SU-DHL-6 (cell line): ENCODE results near the gene ITPR1.

Experiments
- H2AFZ ChIP-seq: fragments of 200-600 bp; sonication (generic); 2 replicates; pipeline ENCODE4 v1.6.1; 2014; ENCODE audit warnings: low read depth, mild to moderate bottlenecking, moderate library complexity, mixed read lengths, antibody characterized with exemption, low read length; ENCODE audit not compliant: severe bottlenecking
- H3F3A ChIP-seq: fragments of 200-600 bp; shearing (Covaris generic); 2 replicates; pipeline ENCODE4 v1.6.0; 2016; ENCODE audit warnings: antibody characterized with exemption, mild to moderate bottlenecking; ENCODE audit not compliant: insufficient read depth
- H3K27ac ChIP-seq: fragments of 200-600 bp; sonication (generic); 2 replicates; pipeline ENCODE4 v1.5.1; 2016; ENCODE audit warnings: low read depth, mild to moderate bottlenecking, low read length, moderate library complexity, mixed read lengths
- H3K27me3 ChIP-seq: fragments of 200-600 bp; sonication (generic), shearing (Covaris generic); 2 replicates; pipeline ENCODE4 v1.6.0; 2014; ENCODE audit warnings: mild to moderate bottlenecking, low read length
- H3K36me3 ChIP-seq: fragments of 200-600 bp; sonication (generic); 2 replicates; pipeline ENCODE4 v1.6.1; 2014; ENCODE audit warnings: mild to moderate bottlenecking, low read length, mixed read lengths
- H3K4me2 ChIP-seq: fragments of 300-600, 200-600 bp; shearing (Covaris generic), sonication (generic); 2 replicates; pipeline ENCODE4 v1.6.0; 2014; ENCODE audit warnings: low read length, low read depth, mild to moderate bottlenecking; ENCODE audit not compliant: poor library complexity, severe bottlenecking
- H3K4me3 ChIP-seq: fragments of 200-600 bp; sonication (generic); 2 replicates; pipeline ENCODE4 v1.5.1; 2014; ENCODE audit warnings: antibody characterized with exemption, low read length, mild to moderate bottlenecking, mixed read lengths; ENCODE audit not compliant: insufficient read depth, poor library complexity, severe bottlenecking
- H3K79me2 ChIP-seq: fragments of 200-600 bp; sonication (generic); 2 replicates; pipeline ENCODE4 v1.6.1; 2014; ENCODE audit warnings: mild to moderate bottlenecking, low read length, moderate library complexity; ENCODE audit not compliant: insufficient read depth
- H3K9ac ChIP-seq: fragments of 200-600 bp; sonication (generic); 2 replicates; pipeline ENCODE4 v1.7.0; 2014; ENCODE audit warnings: mild to moderate bottlenecking, low read length
- H3K9me2 ChIP-seq: fragments of 200-600 bp; sonication (generic); replicated peaks from 2 replicates; pipeline ENCODE4 v1.6.1; 2014; ENCODE audit warnings: low read length; ENCODE audit not compliant: insufficient read depth
- H3K9me3 ChIP-seq: fragments of 200-600 bp; sonication (generic); 2 replicates; pipeline ENCODE4 v1.6.1; 2014; ENCODE audit warnings: low read length, mixed read lengths; ENCODE audit not compliant: insufficient read depth
- H4K20me1 ChIP-seq: fragments of 200-600 bp; sonication (generic); 2 replicates; pipeline ENCODE4 v1.6.1; 2014; ENCODE audit warnings: low read depth, mild to moderate bottlenecking, antibody characterized with exemption, low read length, moderate library complexity, mixed read lengths
- EZH2phosphoT487 ChIP-seq: fragments of 200-600 bp; sonication (generic), shearing (Covaris generic); conservative IDR thresholded peaks from 2 replicates; pipeline ENCODE4 v1.6.1; 2018; ENCODE audit warnings: mild to moderate bottlenecking, antibody characterized with exemption, low read length, moderate library complexity, mixed read lengths
- TF ChIP-seq, protein P1 (sequence below): fragments of 200-600 bp; sonication (generic); IDR thresholded peaks from one replicate; pipeline ENCODE4 v1.5.1; 2017; ENCODE audit warnings: antibody characterized with exemption, mild to moderate bottlenecking, low read length, moderate library complexity; ENCODE audit not compliant: insufficient read depth, poor library complexity, severe bottlenecking

The ITPR1 gene

DNA sequence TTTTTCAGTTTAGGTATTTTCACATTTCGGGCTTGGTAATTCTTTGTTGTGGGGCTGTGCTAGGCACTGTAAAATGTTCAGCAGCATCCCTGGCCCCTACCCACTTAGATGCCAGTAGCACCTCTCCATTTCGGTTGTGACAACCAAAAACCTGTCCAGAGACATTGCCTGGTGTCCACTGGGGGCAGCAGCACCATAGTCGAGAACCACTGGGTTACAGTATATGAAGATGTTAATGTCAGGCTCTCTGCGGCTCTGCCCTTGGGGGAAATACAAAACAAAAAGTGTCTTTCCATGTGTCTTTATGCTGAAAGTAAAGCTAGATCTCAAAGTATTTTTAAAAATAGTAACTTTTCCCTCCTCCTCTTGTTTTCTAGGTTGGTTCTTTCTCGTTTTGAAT, 177.2 kb downstream of the ITPR1 start:
- Histone ChIP-seq H3K4me3 (no peak overlapping the region), H3F3A (no peaks in the 10 kb centered on the region), H3K27ac (no peak overlapping the region), H3K79me2 (no peaks in the 10 kb centered on the region), H3K36me3 (no peaks in the 10 kb centered on the region), H3K9me3 (no peaks in the 10 kb centered on the region), H3K4me2 (no peak overlapping the region), H2AFZ (no peak overlapping the region), H3K9ac (no peak overlapping the region), H4K20me1 (no peaks in the 10 kb centered on the region), H3K27me3 (no peaks in the 10 kb centered on the region), H3K9me2 (no peaks in the 10 kb centered on the region)
- TF ChIP-seq EZH2phosphoT487, result no peak
- TF ChIP-seq, protein P1, sequence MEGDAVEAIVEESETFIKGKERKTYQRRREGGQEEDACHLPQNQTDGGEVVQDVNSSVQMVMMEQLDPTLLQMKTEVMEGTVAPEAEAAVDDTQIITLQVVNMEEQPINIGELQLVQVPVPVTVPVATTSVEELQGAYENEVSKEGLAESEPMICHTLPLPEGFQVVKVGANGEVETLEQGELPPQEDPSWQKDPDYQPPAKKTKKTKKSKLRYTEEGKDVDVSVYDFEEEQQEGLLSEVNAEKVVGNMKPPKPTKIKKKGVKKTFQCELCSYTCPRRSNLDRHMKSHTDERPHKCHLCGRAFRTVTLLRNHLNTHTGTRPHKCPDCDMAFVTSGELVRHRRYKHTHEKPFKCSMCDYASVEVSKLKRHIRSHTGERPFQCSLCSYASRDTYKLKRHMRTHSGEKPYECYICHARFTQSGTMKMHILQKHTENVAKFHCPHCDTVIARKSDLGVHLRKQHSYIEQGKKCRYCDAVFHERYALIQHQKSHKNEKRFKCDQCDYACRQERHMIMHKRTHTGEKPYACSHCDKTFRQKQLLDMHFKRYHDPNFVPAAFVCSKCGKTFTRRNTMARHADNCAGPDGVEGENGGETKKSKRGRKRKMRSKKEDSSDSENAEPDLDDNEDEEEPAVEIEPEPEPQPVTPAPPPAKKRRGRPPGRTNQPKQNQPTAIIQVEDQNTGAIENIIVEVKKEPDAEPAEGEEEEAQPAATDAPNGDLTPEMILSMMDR, result peak; percentile 12

DNA sequence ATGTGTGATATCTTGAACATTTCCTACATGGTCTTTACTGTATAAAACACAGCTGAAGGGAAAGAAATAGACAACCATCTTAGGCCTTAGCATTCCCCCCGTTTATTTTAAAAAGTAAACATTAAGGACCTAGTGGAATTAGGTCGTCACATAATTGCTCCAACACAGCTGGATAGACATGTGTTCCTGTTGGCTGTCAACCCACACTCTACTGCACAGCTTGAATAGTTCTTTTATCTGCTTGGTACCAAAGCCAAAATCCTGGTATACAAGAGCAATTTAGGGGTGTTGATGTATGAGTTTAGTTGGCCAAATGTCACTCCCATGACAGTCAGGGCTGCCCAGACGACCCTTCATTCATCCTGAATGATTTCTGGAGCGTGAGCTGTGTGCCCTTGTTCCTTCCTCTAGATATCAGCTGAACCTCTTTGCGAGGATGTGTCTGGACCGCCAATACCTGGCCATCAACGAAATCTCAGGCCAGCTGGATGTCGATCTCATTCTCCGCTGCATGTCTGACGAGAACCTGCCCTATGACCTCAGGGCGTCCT, 179.7 kb downstream of the ITPR1 start:
- no peak overlapping the region for H3K9ac ChIP-seq
- H3F3A ChIP-seq, result no peaks in the 10 kb centered on the region
- TF ChIP-seq EZH2phosphoT487, result no peak
- TF ChIP-seq, protein P1, result no peak
- H3K27me3 ChIP-seq, result no peaks in the 10 kb centered on the region
- H3K79me2 ChIP-seq, result no peaks in the 10 kb centered on the region
- no peak overlapping the region for H3K27ac ChIP-seq
- H4K20me1 ChIP-seq, result no peaks in the 10 kb centered on the region
- H3K9me3 ChIP-seq, result no peaks in the 10 kb centered on the region
- no peak overlapping the region for H2AFZ ChIP-seq
- H3K36me3 ChIP-seq, result no peaks in the 10 kb centered on the region
- no peak overlapping the region for H3K4me2 ChIP-seq
- H3K9me2 ChIP-seq, result no peaks in the 10 kb centered on the region
- H3K4me3 ChIP-seq, result no peak overlapping the region

DNA sequence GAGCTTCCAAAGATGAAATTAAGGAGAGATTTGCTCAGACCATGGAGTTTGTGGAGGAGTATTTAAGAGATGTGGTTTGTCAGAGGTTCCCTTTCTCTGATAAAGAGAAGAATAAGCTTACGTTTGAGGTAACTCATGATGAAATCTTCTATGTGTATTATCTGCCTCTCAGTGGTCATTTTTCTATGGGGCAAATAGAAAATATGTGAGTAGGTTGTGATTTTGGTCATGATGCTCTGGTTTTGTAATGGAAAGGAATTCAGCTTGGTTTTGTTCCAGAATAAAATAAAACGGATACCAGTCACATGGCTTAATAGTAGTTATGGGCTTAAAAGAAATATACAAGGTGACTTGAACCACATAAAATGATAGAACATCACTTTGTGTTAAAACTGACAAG, 181.1 kb downstream of the ITPR1 start:
- Histone ChIP-seq H3K27me3 (no peaks in the 10 kb centered on the region), H3K27ac (no peak overlapping the region)

More for the DNA sequence above, 181.1 kb downstream of the ITPR1 start:
- Histone ChIP-seq H2AFZ (no peak overlapping the region), H3K9ac (no peak overlapping the region), H3K4me3 (no peak overlapping the region), H3F3A (no peaks in the 10 kb centered on the region), H4K20me1 (no peaks in the 10 kb centered on the region), H3K9me2 (no peaks in the 10 kb centered on the region), H3K9me3 (no peaks in the 10 kb centered on the region), H3K36me3 (no peaks in the 10 kb centered on the region), H3K4me2 (no peak overlapping the region), H3K79me2 (no peaks in the 10 kb centered on the region)
- no peak for TF ChIP-seq EZH2phosphoT487
- TF ChIP-seq, protein P1, result no peak
